SK-N-MC (cell line): ENCODE data around the gene EBNA1BP2.

Experiments used
- DNase-seq: peaks from one replicate; pipeline ENCODE4 v3.0.0-alpha.2; 2011; ENCODE audit warnings: low read depth, low spot score
- H3K27ac ChIP-seq: fragments of 200-600 bp; sonication (generic); 2 replicates; pipeline ENCODE4 v1.5.1; 2016; ENCODE audit warnings: mixed run types
- H3K36me3 ChIP-seq: fragments of 200-600 bp; sonication (generic); 2 replicates; pipeline ENCODE4 v1.6.1; 2017; ENCODE audit warnings: antibody characterized with exemption, low read length, mixed read lengths; ENCODE audit not compliant: insufficient read depth
- H3K4me3 ChIP-seq: fragments of 200-600 bp; sonication (generic); 2 replicates; pipeline ENCODE4 v1.5.1; 2016
- H3K9ac ChIP-seq: fragments of 200-600 bp; sonication (generic); 2 replicates; pipeline ENCODE4 v1.8.0; 2017; ENCODE audit warnings: mixed run types, mixed read lengths; ENCODE audit not compliant: insufficient read length
- H3K9me3 ChIP-seq: fragments of 200-600 bp; sonication (generic); 2 replicates; pipeline ENCODE4 v1.6.1; 2017; ENCODE audit warnings: low read depth, mild to moderate bottlenecking, antibody characterized with exemption, low read length, moderate library complexity, mixed read lengths
- EZH2 ChIP-seq: fragments of 200-600 bp; sonication (generic); IDR thresholded peaks from one replicate; pipeline ENCODE4 v1.6.1; 2017; ENCODE audit warnings: antibody characterized with exemption
- FOXP2 ChIP-seq: optimal IDR thresholded peaks from 2 replicates; pipeline ENCODE3; 2011; ENCODE audit warnings: mild to moderate bottlenecking, moderate library complexity; ENCODE audit not compliant: insufficient read depth; ENCODE audit errors: extremely low read length, control extremely low read depth
- POLR2AphosphoS5 ChIP-seq: IDR thresholded peaks from 2 replicates; pipeline ENCODE4 v1.6.1; 2012; ENCODE audit warnings: mild to moderate bottlenecking, low read depth, low read length, borderline replicate concordance

The EBNA1BP2 gene

DNA sequence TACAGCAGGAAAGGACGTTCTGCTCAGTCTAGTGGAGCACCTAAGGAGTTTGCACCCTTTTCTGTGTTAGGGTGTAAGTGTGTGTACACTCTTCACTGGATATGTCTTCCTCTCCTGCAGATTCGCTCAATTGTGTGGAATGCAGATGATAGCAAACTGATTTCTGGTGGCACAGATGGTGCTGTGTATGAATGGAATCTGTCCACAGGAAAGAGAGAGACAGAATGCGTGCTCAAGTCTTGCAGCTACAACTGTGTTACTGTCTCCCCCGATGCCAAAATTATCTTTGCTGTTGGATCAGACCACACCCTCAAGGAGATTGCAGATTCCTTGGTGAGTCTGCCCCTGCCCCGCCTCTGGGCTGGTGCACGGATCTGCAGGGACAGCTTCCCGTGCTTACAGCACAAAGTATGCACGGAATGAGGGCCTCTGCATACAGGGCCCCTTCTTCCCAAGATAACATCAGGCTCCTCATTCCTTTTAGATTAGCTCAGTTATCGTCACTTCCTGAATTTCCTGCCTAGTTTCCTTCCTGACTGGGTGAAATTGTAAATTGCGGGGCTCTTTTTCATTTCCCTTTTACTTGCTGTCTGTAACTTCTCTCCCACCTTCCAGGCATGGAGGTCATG lies 34.6 kb upstream of the EBNA1BP2 start:
- peak overlapping the region; percentile 86 for H3K9ac ChIP-seq
- H3K36me3 ChIP-seq: no peaks in the 10 kb centered on the region
- H3K27ac ChIP-seq: peak overlapping the region; percentile 100
- DNase-seq: peak; percentile 98
- no peak for TF ChIP-seq EZH2
- peak; percentile 91 for TF ChIP-seq POLR2AphosphoS5
- TF ChIP-seq FOXP2: peak; percentile 90
- H3K4me3 ChIP-seq: peak overlapping the region; percentile 75
- H3K9me3 ChIP-seq: no peaks in the 10 kb centered on the region

DNA sequence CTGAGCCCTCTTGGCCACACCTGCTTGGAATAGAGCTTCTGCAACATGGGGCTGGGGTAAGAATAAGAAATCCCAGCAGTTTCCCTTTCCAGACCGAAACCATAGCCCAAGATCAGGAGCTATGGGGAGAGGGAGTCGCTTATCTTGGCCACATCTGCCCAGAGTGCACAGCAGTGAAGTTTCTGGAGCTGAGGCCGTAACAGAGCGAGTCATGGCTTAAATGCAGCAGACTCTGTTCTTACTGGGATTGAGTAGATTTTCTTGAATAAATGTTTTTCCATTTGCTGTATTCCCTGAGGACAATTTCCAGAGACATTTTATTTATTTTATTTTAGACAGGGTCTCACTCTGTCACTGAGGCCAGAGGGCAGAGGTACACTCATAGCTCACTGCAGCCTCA lies 33.6 kb upstream of the EBNA1BP2 start:
- H3K27ac ChIP-seq: peak overlapping the region; percentile 100
- H3K9me3 ChIP-seq: no peaks in the 10 kb centered on the region
- DNase-seq: no peak
- TF ChIP-seq FOXP2 (no peak), POLR2AphosphoS5 (no peak), EZH2 (no peak)
- H3K9ac ChIP-seq: peak overlapping the region; percentile 86
- no peaks in the 10 kb centered on the region for H3K36me3 ChIP-seq
- H3K4me3 ChIP-seq: peak overlapping the region; percentile 75

DNA sequence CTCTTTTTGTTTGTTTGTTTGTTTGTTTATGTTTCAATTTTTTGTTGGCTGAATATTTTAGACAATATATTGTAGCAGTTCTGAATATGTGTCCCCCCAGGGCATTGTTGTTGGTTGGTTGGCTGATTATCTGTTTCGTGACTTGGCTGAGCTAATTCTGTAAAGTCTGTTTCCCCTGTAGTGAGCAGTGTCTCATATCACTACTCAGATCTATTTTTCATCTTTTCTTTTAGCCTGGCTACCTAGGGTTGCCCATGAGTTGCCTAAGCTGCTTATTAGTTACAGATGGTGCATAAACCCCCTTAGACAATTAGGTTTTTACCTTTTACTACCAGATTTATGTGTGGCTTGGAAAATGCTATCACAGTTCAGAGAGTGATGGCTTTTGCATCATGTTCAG lies 32.3 kb upstream of the EBNA1BP2 start:
- DNase-seq: no peak
- Histone ChIP-seq H3K4me3 (0 out of 2 replicates have a peak overlapping the region, but pooled peaks have one; percentile 7), H3K27ac (peak overlapping the region; percentile 100), H3K9ac (no peak overlapping the region), H3K36me3 (no peaks in the 10 kb centered on the region), H3K9me3 (no peaks in the 10 kb centered on the region)
- TF ChIP-seq EZH2 (no peak), POLR2AphosphoS5 (no peak), FOXP2 (no peak)

DNA sequence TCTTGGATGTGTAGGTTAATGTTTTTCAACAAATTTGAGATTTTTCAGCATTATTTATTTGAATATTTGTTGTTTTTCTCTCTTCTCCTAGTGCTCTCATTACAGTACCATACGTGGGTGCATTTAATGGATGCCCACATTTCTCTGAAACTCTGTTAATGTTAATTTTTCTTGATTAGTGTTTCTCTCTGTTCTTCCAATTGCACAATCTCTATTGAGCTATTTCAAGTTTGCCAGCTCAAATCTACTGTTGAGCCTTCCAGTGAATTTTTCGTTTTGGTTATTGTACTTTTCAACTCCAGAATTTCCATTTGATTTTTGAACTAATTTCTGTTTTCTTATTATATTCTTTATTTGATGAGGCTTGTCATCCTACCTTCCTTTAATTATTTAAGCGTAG lies 31.8 kb upstream of the EBNA1BP2 start:
- TF ChIP-seq FOXP2 (no peak), POLR2AphosphoS5 (no peak), EZH2 (no peak)
- Histone ChIP-seq H3K9ac (no peak overlapping the region), H3K27ac (peak overlapping the region; percentile 100; the same call in 1 of the 2 replicates), H3K36me3 (no peaks in the 10 kb centered on the region), H3K4me3 (no peak overlapping the region), H3K9me3 (no peaks in the 10 kb centered on the region)
- DNase-seq: no peak

DNA sequence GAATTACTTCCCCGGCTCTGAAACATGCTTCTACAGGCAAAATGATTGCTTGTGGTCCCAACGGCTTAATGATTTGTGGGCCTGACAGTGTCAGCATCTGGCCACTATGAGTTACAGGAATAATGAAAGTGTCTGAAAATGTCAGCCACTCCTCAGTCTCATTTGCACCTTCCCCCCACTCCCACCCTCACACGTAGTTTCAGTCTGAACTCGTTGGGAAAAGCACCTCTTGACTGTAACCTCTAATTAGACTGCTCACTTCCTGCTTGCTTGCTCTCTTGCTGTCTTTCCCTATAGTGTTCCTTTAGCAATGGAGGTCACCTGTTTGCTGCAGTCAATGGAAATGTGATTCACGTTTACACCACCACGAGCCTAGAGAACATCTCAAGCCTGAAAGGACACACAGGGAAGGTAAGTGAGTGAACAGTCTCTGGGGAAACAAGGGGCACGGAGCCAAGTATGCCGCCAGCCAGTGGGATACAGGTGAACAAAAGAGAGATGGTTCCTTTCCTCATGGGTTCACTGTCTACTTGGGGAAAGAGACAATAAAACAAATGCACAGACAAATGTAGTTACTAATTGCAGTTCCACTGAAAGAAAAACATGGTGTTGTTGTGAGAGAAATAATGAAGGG lies 27.1 kb upstream of the EBNA1BP2 start:
- no peak overlapping the region for H3K4me3 ChIP-seq
- TF ChIP-seq POLR2AphosphoS5 (no peak), EZH2 (no peak), FOXP2 (no peak)

DNA sequence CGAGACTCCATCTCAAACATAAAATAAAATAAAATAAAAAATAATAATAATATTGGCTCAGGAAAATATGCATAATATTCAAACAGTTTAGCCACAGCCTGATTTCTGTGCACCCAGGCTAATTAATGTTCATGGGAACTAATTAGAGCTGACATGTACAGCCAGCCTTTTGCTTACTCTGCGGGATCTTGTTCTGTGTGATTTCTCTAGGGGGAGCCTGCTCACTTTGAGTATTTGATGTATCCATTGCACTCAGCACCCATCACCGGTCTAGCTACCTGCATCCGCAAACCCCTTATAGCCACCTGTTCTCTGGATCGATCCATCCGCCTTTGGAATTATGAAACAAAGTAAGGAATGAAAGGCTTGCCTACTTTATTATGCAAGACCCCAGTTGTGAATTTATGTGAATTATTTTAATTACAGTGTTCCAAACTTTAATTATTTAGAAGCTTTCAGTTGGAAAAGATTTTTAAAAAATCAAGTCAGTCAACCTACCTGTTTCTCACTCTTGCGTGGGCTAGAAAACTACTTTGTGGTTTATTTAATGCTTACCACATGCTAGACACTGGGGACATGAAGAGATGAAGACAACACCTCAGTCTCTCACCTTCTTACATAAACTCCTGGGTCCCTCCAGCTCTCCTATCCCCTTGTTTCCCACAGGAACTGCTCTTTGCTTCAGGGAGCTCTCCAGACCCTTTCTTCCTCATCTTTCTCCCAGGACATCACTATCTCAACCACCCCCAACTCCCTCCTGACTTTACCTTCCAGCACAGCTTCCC lies 25.4 kb upstream of the EBNA1BP2 start:
- DNase-seq: no peak
- H3K9me3 ChIP-seq: peaks cover 4% of the 10 kb centered on the region; the same call in 1 of the 2 replicates
- H3K9ac ChIP-seq: no peak overlapping the region
- no peaks in the 10 kb centered on the region for H3K36me3 ChIP-seq
- no peak overlapping the region for H3K27ac ChIP-seq
- no peak overlapping the region for H3K4me3 ChIP-seq
- TF ChIP-seq EZH2 (no peak), FOXP2 (no peak), POLR2AphosphoS5 (no peak)

More for the DNA sequence above, 27.1 kb upstream of the EBNA1BP2 start:
- Histone ChIP-seq H3K27ac (no peak overlapping the region), H3K9ac (no peak overlapping the region), H3K36me3 (no peaks in the 10 kb centered on the region), H3K9me3 (peaks cover 4% of the 10 kb centered on the region; the same call in 1 of the 2 replicates)
- DNase-seq: no peak

DNA sequence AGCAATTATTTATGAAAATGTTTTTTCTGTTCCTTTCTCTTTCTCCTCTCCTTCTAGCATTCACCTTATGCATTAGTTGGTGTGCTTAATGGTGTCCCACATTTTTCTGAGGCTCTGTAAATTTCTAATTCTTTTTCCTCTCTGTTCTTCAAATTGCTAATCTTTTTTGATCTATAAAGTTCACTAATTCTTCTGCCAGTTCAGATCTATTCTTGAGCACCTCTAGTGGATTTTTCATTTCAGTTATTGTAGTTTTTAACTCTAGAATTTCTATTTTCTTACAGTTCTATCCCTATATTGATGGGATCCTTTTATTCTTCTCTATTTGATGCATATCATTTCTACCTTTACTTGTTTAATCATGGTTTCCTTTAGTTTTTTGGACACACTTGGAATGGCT lies 22.4 kb upstream of the EBNA1BP2 start:
- Histone ChIP-seq H3K36me3 (no peaks in the 10 kb centered on the region), H3K9me3 (peaks cover 4% of the 10 kb centered on the region; the same call in 1 of the 2 replicates), H3K27ac (no peak overlapping the region), H3K4me3 (no peak overlapping the region), H3K9ac (no peak overlapping the region)
- TF ChIP-seq POLR2AphosphoS5: no peak
- no peak for TF ChIP-seq EZH2
- TF ChIP-seq FOXP2: no peak
- no peak for DNase-seq

DNA sequence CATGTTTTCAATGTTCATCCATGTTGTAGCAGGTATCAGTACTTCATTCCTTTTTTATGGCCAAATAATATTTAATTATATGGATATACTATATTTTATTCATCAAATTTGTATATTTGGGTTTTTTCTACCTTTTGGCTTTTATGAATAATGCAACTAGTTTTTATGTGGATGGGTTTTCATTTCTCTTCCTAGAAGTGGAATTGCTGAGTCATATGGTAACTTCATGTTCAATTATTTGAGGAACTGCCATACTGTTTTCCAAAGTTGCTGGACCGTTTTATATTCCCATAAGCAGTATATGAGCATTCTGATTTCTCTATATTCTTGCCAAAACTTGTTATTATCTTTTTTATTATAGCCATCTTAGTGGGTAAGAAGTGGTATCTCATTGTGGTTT lies 16.0 kb upstream of the EBNA1BP2 start:
- Histone ChIP-seq H3K36me3 (no peaks in the 10 kb centered on the region), H3K4me3 (no peak overlapping the region), H3K9ac (no peak overlapping the region), H3K9me3 (no peaks in the 10 kb centered on the region), H3K27ac (no peak overlapping the region)
- DNase-seq: no peak
- TF ChIP-seq POLR2AphosphoS5 (no peak), EZH2 (no peak)
